Stimulated activated CD4-positive, alpha-beta T cell treated with anti-CD3 and anti-CD28 coated beads, Interleukin-12 subunit alpha, Interleukin-12 subunit beta, amount 100 ng/mL, for 24 hours (primary cell): ENCODE measurements around the gene UGT2B15.
"Not testable (repeated sequence)": the region's sequence is repeated elsewhere in the genome, so short reads cannot be mapped to it uniquely, and the experiment has no call there.

Experiments
- DNase-seq, 2 experiments: peaks; one replicate each; pipeline ENCODE4 v3.0.0-alpha.2; 2020; ENCODE audit warnings: low read depth in 2 of 2

The UGT2B15 gene

DNA sequence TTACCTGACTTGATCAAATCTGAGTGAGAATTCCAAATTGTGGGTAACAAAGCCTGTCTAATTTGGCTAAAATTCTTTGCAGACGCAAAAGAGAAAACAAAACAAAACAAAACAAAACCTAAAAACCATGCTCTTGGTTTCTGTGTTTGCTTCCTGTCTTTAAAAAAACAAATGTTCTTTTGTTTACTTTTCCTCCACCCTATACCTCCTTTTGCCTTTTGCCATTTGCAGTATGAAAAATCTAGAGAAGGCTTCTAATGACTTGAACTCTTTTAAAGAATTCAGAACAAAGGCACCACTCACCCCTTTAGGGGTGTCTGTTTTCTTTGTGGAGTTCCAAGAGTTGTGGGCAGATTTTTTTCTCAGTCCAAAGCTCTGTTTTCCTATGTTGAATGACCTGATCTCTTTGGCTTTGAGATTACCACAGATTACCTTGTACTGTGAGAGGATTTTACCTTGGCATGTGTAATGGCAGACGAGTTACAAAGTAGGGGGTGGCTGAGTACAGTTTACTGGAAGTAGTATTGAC is 13.9 kb downstream of the UGT2B15 start:
- not testable (repeated sequence) for DNase-seq

DNA sequence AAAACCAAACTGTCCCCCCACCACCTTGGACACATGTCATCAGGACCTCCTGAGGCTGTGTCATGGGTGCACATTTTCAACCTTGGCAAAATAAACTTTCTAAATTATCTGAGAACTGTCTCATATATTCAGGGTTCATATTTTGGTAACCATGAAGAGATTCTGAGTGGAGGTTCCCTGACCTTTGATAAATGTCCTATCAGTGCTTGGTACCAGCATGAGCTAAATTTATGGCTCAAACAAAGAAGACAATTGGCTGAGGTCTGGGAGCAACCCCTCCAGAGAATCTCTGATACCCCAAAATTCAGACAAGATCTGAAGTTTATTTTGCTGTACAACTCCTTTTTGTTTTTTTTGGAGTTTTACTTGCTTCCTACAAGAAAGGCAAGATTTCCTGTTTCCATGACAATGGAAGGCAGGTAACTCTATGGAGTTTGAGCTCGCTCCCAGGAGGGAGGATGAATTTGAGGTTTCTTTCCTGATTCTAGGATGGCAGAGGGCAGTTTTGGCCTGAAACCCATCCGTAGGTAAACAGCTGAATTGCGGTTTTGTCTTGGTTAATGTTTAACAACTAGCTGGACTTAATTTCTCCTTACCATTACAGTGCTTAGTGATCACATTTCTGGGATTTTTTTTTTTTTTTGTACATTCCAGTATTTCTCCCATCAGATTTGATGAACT is 14.5 kb downstream of the UGT2B15 start:
- no peak for DNase-seq

DNA sequence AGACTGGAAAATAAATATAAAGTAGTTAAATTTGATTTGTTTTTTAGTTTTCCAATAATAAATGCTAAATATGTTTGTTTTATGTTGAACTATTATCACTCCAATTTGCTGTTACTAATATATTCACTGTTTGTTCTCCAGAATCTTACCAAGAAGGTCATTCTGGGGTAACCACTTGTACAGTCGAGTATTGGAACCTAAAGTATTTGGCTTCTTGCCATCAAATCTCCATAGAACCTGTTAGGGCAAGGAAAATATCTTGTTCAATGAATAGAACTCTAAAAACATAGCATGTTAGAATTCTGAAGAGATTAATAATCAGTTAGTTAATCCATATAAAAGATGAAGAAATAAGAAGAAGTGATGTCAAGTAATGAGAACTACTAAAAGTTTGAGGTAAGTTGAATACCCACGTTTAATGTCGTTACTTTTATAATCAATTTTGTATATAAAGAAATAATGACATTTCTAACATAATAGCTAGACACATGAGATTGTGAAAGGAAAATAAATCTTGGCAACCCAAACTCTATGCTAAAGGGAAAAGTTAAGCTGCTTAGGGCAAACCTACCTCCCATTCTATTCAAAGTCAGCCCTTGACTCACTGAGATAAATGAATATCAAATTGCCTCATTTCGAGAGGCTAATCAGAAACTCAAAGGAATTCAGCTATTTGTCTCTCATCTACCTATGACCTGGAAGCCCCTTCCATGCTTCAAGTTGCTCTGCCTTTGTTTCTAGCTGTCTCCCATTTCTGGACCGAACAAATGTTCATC is 15.3 kb downstream of the UGT2B15 start:
- no peak for DNase-seq

DNA sequence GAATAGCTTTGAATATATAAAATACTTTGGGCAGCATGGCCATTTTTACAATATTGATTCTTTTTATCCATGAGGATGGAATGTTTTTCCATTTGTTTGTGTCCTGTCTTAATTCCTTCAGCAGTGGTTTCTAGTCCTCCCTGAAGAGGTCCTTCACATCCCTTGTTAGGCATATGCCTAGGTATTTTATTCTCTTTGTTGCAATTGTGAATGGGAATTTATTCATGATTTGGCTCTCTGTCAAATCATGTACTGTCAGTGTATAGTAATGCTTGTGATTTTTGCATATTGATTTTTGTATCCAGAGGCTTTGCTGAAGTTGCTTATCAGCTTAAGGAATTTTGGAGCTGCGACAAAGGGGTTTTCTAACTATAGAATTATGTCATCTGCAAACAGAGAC is 18.5 kb downstream of the UGT2B15 start:
- DNase-seq = no peak

DNA sequence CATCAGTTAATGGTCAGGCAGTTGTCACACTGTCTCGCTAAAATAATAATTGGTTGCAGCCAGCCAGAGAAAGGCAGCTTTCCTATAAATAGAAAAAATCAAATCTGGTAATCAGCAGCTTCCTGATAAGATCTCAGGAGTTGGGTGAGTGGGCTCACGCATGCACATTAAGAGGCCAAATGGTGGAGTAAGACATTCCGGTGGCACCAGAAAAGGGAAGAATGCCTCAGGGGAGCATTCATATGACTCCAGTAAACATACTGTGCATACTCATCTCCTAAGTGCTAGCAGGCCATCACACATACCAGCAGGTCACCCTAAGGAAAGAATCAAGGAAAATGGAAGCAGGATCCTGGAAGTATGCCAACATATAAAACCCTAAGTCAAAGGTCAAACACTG is 40.1 kb downstream of the UGT2B15 start:
- DNase-seq = no peak

DNA sequence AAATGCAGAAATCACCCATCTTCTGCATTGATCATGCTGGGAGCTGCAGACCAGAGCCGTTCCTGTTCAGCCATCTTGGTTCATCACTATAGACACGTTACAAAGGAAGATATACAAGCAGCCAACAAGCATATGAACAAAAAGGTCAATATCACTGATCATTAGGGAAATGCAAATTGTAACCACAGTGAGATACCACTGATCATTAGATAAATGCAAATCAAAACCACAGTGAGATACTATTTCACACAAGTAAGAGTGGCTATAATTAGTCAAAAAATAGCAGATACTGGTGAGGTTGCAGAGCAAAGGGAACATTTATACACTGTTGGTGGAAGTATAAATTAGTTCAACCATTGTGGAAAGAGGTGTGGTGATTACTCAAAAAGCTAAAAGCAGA is 47.7 kb downstream of the UGT2B15 start:
- not testable (repeated sequence) for DNase-seq

DNA sequence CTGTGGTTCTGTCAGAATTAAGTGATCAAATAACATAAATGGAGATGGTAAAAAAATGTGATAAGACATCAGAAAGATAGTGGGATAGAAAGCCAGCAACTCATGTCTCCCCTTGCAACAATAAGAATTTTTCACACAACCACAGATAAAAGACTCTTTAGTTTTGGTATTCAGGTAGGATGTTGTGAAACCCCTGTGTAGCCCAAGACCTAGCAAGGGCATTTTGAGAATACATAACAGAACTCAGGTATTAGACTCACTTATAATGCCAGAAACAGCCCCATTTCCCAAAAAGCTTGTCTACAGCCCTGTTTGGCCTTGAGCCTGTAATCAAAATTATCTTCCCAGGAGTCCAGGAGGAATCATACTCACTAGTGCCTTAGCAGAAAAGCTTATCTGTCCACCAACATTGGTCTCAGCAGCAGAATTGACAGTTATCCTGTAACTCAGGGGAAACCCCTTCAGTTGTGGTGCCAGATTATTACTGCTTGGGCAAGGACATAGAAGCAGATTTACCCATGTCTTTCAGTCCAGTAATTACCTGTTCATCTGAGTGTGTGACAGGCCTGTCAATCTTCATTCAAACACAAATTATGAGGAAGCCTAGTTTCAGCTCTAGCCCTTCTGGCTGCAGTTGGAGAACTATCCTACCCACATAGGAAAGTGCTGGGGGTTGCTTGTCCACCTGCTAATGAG is 53.3 kb downstream of the UGT2B15 start:
- no peak for DNase-seq

DNA sequence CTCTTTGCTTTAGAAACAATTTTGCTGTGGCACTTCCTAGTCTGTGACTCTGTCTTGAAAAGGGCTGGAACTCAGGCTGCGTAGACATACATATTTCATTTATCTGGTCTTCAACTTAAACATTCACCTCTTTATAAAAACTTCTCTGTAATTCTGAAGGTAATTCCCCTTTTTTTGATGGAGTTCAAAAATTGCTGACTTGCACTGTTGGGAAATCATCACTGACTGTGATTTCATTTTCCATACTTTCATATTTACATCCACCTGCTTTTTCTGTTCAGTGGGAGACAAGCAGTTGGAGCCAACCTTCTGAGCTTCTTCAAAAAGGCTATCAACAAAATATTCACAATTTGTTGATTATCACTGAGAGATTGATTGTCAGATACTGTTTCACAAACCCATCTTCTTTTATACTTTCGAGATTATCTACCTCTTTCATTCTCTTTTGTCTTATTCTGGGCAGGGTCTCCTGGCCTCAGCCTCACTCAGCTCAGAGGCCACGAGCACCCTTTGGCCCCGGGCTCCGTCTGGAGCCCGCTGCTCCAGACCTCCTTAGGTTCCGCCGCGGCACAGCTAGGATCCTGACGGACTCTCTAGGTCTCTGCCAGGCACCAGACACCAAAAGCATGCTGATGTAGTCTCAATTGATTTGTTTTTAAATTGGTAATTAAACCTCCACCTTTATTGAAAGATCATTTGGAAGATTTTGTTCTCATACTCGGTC is 54.6 kb downstream of the UGT2B15 start:
- no peak for DNase-seq

DNA sequence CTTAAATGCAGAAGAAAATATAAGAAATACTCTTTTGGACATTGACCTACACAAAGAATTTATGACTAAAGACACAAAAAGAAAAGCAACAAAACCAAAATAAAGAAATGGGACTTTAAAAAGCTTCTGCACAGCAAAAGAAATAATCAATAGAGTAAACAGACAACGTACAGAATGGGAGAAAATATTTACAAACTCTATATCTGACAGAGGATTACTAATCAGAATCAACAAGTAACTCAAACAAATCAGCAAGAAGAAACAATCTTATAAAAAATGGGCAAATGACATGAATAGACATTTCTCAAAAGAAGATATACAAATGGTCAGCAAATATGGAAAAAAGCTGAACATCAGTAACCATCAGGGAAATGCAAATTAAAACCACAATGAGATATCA is 56.7 kb downstream of the UGT2B15 start:
- no peak for DNase-seq

DNA sequence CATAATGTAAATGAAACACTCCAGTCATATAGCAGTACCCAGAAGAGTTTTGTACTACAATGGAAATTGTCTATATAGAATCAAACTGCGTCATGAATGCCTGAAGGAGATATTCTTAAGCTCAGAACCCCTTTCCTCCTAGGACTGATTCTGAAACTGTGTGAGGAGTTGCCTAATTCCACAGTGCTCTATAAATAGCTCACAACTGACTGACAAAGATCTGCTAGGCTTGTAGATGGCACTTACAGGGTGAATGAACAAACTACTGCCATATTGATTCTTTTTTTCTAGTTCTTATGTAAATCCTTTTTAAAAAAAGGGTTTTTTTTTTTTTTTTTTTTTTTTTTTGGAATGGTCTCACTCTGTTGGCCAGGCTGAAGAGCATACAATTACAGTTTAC is 64.2 kb downstream of the UGT2B15 start:
- DNase-seq = no peak

DNA sequence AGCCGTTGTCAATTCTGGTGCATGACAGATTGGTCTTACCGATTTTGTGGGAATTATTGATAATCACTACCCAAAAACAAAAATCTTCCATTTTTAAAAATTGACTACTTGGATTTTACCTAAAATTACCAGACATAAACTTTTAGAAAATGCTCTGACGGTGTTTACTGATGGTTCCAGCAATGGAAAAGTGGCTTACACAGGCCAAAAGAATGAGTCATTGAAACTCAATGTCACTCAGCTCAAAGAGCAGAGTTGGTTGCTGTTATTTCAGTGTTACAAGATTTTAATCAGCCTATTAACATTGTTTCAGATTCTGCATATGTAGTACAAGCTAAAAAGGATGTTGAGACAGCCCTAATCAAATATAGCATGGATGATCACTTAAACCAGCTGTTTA is 71.3 kb downstream of the UGT2B15 start:
- no peak for DNase-seq

DNA sequence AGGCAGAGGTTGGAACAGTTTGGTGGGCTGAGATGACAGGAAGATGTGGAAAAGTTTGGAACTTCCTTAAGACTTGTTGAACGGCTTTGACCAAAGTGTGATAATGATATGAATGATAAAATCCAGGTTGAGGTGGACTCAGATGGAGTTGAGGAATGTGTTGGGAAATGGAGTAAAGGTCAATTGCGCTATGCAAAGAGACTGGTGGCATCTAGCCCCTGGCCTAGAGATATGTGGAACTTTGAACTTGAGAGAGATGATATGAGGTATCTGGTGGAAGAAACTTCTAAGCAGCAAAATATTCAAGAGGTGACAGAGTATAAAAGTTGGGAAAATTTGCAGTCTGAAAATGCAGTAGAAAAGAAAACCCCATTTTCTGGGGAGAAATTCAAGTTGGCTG is 73.0 kb downstream of the UGT2B15 start:
- no peak for DNase-seq
